ENCODE results near the gene SLC9A3.

Gene SLC9A3

DNA sequence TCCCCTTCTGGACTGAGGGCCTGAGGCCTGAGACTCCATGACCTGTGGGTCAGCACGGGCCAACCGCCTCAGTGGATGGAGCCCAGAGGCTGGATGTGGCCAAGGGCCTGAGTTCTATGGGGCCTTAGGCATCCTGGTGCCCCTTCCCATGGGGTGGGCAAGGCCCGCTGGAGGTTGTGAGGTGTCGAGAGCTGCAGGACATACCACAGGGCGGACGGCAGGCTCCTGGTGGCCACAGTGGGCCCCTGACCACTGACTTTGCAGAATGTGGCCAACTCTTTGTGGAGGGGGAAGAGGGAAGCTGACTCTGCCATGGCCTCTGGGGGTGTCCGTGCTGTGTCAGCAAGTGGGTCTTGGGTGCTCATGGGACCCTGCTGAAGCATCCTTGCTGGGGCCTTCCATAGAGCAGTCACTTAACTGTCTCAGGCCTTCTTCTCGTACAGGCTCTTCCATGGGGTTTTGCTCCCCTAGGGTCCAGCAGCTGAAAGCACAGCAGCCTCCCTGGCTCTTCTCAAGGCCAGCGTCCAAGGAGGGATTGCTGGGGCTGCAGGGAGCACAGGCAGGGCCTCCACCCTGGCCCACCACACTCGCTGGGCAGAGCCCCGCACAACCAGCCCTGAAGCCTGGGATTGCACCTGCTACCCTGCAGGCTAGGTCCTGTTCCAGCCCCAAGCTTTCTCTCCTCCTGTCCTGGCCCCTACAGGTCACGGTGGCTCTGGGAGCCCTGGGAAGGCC is 21.6 kb upstream of the SLC9A3 start:
- ATAC-seq = no peak

DNA sequence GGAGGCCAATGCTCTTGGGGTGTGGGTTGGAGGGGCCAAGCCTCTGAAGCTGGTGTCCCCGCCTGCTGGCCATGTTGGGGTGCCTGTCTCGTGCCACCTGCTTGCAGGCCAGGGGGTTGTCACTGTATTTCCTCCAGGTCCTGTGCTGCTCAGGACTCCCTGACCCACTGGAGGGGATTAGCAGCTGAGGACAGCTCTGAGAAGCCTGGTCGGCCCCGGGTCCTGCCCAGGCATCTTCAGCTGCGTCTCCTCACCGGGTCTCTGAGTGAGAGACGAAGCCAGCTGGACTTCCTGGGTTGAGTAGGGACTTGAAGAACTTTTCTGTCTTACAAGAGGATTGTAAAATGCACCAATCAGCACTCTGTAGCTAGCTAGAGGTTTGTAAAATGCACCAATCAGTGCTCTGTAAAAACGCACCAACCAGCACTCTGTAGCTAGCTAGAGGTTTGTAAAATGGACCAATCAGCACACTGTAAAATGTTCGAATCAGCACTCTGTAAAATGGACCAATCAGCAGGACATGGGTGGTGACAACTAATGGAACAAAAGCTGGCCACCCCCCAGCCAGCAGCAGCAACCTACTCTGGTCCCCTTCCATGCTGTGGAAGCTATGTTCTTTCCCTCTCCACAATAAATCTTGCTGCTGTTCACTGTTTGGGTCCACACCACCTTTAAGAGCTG is 20.6 kb upstream of the SLC9A3 start:
- ATAC-seq = no peak
- no peak for TF ChIP-seq ISL1 (CRISPR knock-in tag; IDR thresholded peaks at IDR 0.05)
- no peak for TF ChIP-seq OSR1 (CRISPR knock-in tag; IDR thresholded peaks at IDR 0.05)
- no peak for TF ChIP-seq RARB (CRISPR knock-in tag; IDR thresholded peaks at IDR 0.05)

More for the DNA sequence above, 21.6 kb upstream of the SLC9A3 start:
- TF ChIP-seq CSDC2 (CRISPR knock-in tag; IDR thresholded peaks at IDR 0.05) (no peak), TCF4 (CRISPR knock-in tag; IDR thresholded peaks at IDR 0.05; ENCODE audit: borderline replicate concordance) (no peak), ZNF8 (CRISPR knock-in tag; IDR thresholded peaks at IDR 0.05) (no peak)

DNA sequence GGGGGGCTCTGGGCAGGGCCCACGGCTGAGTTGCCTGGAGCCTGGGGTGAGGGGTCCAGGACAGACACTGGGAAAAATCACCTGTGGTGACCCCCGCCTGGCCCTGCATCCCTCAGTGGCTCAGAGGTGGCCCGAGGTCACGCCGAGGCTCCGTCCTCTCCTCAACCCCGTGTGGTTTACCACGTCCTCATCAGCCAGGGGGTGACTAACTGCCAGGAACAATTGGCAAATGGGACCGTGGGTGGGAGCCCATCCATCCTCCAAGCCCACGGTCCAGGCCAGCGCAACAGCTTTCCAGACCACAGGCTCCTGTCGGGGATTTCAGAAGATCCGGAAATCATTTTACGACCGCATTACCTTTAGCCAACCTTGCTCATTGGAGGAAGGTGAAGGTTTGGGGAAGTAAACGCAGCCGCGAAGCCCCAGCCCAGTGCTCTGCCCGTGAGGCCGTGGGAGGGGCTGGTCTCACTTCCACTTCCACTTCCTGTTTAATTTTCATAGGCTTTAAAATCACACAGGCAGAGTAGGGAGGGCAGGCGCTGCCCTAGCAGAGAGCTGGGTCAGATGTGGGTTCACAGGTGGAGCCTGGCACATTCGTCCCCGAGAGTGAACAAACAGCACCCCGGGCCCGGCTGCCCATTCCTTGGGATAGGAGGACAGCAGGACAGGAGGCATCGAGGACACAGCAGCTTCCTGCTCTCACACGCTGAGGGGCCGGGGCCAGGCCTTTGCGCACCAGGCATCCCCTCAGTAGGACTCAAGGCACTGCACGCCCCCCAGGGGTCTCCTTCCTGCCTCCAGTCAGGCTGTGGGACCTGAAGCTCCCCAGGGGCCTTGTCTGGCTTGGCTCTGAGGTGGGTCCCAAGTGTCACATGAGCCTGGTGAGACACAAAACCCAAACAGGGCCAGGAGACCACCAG is 19.8 kb upstream of the SLC9A3 start:
- no peak for ATAC-seq
- TF ChIP-seq ESRRG (CRISPR knock-in tag; IDR thresholded peaks at IDR 0.05) (no peak), OSR1 (CRISPR knock-in tag; IDR thresholded peaks at IDR 0.05) (no peak), ZFP30 (CRISPR knock-in tag; IDR thresholded peaks at IDR 0.05) (no peak), TCF4 (CRISPR knock-in tag; IDR thresholded peaks at IDR 0.05; ENCODE audit: borderline replicate concordance) (no peak), ZC3H10 (CRISPR knock-in tag; IDR thresholded peaks at IDR 0.05) (no peak), ZFP3 (CRISPR knock-in tag; IDR thresholded peaks at IDR 0.05) (no peak), SNAI2 (CRISPR knock-in tag; IDR thresholded peaks at IDR 0.05) (no peak), ZNF565 (CRISPR knock-in tag; conservative IDR thresholded peaks at IDR 0.05; ENCODE audit: low read depth) (no peak)
- TF ChIP-seq, protein P1, sequence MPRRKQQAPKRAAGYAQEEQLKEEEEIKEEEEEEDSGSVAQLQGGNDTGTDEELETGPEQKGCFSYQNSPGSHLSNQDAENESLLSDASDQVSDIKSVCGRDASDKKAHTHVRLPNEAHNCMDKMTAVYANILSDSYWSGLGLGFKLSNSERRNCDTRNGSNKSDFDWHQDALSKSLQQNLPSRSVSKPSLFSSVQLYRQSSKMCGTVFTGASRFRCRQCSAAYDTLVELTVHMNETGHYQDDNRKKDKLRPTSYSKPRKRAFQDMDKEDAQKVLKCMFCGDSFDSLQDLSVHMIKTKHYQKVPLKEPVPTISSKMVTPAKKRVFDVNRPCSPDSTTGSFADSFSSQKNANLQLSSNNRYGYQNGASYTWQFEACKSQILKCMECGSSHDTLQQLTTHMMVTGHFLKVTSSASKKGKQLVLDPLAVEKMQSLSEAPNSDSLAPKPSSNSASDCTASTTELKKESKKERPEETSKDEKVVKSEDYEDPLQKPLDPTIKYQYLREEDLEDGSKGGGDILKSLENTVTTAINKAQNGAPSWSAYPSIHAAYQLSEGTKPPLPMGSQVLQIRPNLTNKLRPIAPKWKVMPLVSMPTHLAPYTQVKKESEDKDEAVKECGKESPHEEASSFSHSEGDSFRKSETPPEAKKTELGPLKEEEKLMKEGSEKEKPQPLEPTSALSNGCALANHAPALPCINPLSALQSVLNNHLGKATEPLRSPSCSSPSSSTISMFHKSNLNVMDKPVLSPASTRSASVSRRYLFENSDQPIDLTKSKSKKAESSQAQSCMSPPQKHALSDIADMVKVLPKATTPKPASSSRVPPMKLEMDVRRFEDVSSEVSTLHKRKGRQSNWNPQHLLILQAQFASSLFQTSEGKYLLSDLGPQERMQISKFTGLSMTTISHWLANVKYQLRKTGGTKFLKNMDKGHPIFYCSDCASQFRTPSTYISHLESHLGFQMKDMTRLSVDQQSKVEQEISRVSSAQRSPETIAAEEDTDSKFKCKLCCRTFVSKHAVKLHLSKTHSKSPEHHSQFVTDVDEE (CRISPR knock-in tag; IDR thresholded peaks at IDR 0.05) = no peak
- TF ChIP-seq, protein P2, sequence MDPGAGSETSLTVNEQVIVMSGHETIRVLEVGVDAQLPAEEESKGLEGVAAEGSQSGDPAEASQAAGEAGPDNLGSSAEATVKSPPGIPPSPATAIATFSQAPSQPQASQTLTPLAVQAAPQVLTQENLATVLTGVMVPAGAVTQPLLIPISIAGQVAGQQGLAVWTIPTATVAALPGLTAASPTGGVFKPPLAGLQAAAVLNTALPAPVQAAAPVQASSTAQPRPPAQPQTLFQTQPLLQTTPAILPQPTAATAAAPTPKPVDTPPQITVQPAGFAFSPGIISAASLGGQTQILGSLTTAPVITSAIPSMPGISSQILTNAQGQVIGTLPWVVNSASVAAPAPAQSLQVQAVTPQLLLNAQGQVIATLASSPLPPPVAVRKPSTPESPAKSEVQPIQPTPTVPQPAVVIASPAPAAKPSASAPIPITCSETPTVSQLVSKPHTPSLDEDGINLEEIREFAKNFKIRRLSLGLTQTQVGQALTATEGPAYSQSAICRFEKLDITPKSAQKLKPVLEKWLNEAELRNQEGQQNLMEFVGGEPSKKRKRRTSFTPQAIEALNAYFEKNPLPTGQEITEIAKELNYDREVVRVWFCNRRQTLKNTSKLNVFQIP (CRISPR knock-in tag; IDR thresholded peaks at IDR 0.05; ENCODE audit: borderline replicate concordance, low read depth) = no peak
- TF ChIP-seq, protein P3, sequence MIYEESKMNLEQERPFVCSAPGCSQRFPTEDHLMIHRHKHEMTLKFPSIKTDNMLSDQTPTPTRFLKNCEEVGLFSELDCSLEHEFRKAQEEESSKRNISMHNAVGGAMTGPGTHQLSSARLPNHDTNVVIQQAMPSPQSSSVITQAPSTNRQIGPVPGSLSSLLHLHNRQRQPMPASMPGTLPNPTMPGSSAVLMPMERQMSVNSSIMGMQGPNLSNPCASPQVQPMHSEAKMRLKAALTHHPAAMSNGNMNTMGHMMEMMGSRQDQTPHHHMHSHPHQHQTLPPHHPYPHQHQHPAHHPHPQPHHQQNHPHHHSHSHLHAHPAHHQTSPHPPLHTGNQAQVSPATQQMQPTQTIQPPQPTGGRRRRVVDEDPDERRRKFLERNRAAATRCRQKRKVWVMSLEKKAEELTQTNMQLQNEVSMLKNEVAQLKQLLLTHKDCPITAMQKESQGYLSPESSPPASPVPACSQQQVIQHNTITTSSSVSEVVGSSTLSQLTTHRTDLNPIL (CRISPR knock-in tag; IDR thresholded peaks at IDR 0.05; ENCODE audit: low read depth) = no peak

DNA sequence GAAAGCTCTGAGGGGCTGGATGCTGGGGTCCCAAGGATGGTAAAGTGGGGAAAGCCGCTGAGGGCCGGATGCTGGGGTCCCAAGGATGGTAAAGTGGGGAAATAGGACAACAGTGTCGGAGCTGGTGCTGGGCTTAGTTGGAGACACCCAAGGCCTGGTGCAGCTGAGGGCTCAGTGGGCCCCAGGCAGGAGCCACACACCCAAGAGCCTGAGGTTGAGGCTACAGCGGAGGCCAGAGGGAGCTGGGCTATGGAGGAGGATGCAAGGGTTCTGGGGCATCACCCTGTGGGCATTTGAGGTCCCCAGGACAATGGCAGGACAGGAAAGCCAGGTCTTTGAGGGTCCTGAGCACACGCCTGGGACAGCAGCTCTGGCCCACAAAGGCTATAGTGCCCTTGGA is 19.1 kb upstream of the SLC9A3 start:
- ATAC-seq = no peak
- no peak for TF ChIP-seq ESRRG (CRISPR knock-in tag; IDR thresholded peaks at IDR 0.05)
- TF ChIP-seq PPARA (CRISPR knock-in tag; IDR thresholded peaks at IDR 0.05; ENCODE audit: borderline replicate concordance) = no peak
- no peak for TF ChIP-seq TCF4 (CRISPR knock-in tag; IDR thresholded peaks at IDR 0.05; ENCODE audit: borderline replicate concordance)
- no peak for TF ChIP-seq ZFP30 (CRISPR knock-in tag; IDR thresholded peaks at IDR 0.05)
- TF ChIP-seq, protein P3 (CRISPR knock-in tag; IDR thresholded peaks at IDR 0.05; ENCODE audit: low read depth) = no peak
- no peak for TF ChIP-seq ZNF8 (CRISPR knock-in tag; IDR thresholded peaks at IDR 0.05)
- TF ChIP-seq TOX (CRISPR knock-in tag; IDR thresholded peaks at IDR 0.05; ENCODE audit: borderline replicate concordance) = no peak
- TF ChIP-seq ZNF565 (CRISPR knock-in tag; conservative IDR thresholded peaks at IDR 0.05; ENCODE audit: low read depth) = no peak

Measured in SK-N-SH treated with all-trans-retinoic acid at 6 μM for 48 hours (cell line).